ENCODE data around the gene USP40. TPM values are rescaled to one million over a fixed set of nuclear protein-coding genes. Genes with fewer than 3 reads are reported as not detected.

Gene USP40
- total and polyA plus RNA-seq, 4 donors: 16.7 to 80.4 (median 35.7) TPM

DNA sequence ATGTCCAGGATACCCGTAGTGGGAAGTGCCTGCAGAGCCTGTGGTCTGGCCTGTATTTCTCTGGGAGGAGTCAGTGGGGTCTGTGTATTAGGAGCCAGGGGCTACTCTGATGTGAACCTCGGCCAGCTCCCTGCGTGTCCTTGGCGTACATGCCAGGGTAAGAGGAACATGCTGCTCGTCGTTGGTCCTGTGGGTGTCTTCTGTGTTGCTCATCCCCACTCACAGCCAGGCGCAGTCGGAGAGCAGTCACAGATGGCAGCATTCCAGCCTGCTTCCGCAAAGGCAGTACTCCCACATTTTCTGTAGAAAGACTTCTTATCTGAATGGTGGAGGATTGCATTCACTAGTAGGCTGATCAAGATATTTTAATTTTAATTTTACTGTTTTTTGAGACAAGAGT is 127.4 kb downstream of the USP40 start:
- WGBS, 2 donors: 83 to 96% methylated on average over 9 of the region's 9 CpGs
- DNase-seq (peak in 1 of 3 donors; percentile 45), ATAC-seq (ENCODE audit: insufficient read depth, low FRiP score) (no peak)
- Histone ChIP-seq H3K27me3 (ENCODE audit: control insufficient read depth in 3 of 3, insufficient read depth in 3 of 3, low read length in 2 of 3) (no peaks in the 10 kb centered on the region), H3K36me3 (ENCODE audit: control insufficient read depth in 4 of 4, insufficient read depth in 4 of 4, low read length in 4 of 4) (peaks cover 7 to 56% (median 22%) of the 10 kb centered on the region in 4 donors), H3K4me3 (no peak overlapping the region), H3K9ac (ENCODE audit: insufficient read depth in 1 of 2, low read length in 2 of 2) (no peak overlapping the region), H3K4me1 (ENCODE audit: control insufficient read depth in 5 of 5, insufficient read depth in 5 of 5, low read length in 5 of 5) (peaks cover 0 to 5% (median 0%) of the 10 kb centered on the region in 5 donors), H3K9me3 (ENCODE audit: control insufficient read depth in 4 of 4, insufficient read depth in 3 of 4, low read length in 3 of 4) (peaks cover 0 to 3% (median 0%) of the 10 kb centered on the region in 4 donors), H3K27ac (ENCODE audit: low read depth in 1 of 2, low read length in 1 of 2) (no peak overlapping the region)
- TF ChIP-seq, protein P1, sequence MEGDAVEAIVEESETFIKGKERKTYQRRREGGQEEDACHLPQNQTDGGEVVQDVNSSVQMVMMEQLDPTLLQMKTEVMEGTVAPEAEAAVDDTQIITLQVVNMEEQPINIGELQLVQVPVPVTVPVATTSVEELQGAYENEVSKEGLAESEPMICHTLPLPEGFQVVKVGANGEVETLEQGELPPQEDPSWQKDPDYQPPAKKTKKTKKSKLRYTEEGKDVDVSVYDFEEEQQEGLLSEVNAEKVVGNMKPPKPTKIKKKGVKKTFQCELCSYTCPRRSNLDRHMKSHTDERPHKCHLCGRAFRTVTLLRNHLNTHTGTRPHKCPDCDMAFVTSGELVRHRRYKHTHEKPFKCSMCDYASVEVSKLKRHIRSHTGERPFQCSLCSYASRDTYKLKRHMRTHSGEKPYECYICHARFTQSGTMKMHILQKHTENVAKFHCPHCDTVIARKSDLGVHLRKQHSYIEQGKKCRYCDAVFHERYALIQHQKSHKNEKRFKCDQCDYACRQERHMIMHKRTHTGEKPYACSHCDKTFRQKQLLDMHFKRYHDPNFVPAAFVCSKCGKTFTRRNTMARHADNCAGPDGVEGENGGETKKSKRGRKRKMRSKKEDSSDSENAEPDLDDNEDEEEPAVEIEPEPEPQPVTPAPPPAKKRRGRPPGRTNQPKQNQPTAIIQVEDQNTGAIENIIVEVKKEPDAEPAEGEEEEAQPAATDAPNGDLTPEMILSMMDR (IDR thresholded peaks at IDR 0.05; ENCODE audit: control extremely low read depth, extremely low read depth): no peak

DNA sequence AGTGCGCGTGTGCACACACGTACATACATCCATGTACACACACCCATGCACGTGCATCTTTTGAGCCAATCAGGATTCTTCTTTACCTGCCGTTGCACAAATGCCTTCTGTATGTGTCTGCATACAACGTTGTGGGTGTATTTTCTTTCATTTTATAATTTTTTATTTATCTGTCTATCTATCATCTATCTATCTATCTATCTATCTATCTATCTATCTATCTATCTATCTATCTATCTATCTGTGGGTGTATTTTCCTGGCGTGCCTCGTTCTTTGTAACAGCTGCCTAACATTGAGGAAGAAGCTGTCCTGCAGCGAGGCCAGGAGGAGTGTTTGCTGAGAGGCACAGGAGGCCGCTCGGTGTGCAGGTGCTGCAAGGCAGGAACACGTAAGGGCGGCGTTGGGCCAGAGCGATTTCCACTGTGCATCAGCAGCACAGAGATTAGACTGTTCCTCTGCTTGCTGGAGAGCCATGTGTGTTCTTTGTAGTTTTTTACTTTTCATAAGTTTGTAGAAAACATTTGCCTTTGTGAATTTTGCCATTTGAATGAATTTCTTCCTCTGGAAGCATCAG is 127.9 kb downstream of the USP40 start:
- Histone ChIP-seq H3K9me3 (ENCODE audit: control insufficient read depth in 4 of 4, insufficient read depth in 3 of 4, low read length in 3 of 4) (peaks cover 0 to 3% (median 0%) of the 10 kb centered on the region in 4 donors), H3K27me3 (ENCODE audit: control insufficient read depth in 3 of 3, insufficient read depth in 3 of 3, low read length in 2 of 3) (no peaks in the 10 kb centered on the region), H3K4me3 (no peak overlapping the region), H3K9ac (ENCODE audit: insufficient read depth in 1 of 2, low read length in 2 of 2) (no peak overlapping the region), H3K36me3 (ENCODE audit: control insufficient read depth in 4 of 4, insufficient read depth in 4 of 4, low read length in 4 of 4) (peaks cover 7 to 52% (median 21%) of the 10 kb centered on the region in 4 donors), H3K27ac (ENCODE audit: low read depth in 1 of 2, low read length in 1 of 2) (no peak overlapping the region), H3K4me1 (ENCODE audit: control insufficient read depth in 5 of 5, insufficient read depth in 5 of 5, low read length in 5 of 5) (peaks cover 0 to under 1% (median 0%) of the 10 kb centered on the region in 5 donors)
- TF ChIP-seq, protein P1 (IDR thresholded peaks at IDR 0.05; ENCODE audit: control extremely low read depth, extremely low read depth): no peak
- DNase-seq: no peak
- 95 to 96% methylated on average over 15 of the region's 15 CpGs for whole genome bisulfite sequencing, 2 donors
- no peak for ATAC-seq (ENCODE audit: insufficient read depth, low FRiP score)

DNA sequence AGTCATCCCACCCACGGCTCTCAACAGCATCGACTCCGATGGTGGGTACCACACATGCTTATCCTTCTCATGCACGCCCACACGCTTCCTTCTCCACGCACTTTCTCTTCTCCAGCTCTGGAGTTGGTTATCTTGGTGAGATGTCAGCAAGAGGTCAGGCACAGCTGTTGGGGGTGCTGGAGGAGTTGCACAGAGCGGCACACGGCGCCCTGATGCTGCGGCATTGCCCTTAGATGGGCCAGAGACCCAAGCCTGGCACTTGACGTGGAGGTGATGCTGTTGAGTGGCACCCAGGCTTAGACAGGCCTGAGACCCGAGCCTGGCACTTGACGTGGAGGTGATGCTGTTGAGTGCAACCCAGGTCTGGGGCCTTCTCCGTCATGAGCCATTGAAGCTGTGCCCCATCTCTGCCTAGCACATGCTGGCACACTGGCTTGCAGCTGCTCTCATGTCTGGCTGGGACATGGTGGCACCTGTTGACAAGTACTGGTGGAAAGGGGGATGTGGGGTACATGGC is 129.1 kb downstream of the USP40 start:
- Histone ChIP-seq H3K27ac (ENCODE audit: low read depth in 1 of 2, low read length in 1 of 2) (no peak overlapping the region), H3K4me3 (no peak overlapping the region), H3K36me3 (ENCODE audit: control insufficient read depth in 4 of 4, insufficient read depth in 4 of 4, low read length in 4 of 4) (peaks cover 7 to 49% (median 21%) of the 10 kb centered on the region in 4 donors), H3K27me3 (ENCODE audit: control insufficient read depth in 3 of 3, insufficient read depth in 3 of 3, low read length in 2 of 3) (no peaks in the 10 kb centered on the region), H3K4me1 (ENCODE audit: control insufficient read depth in 5 of 5, insufficient read depth in 5 of 5, low read length in 5 of 5) (no peaks in the 10 kb centered on the region), H3K9ac (ENCODE audit: insufficient read depth in 1 of 2, low read length in 2 of 2) (no peak overlapping the region), H3K9me3 (ENCODE audit: control insufficient read depth in 4 of 4, insufficient read depth in 3 of 4, low read length in 3 of 4) (peaks cover 0 to 3% (median 0%) of the 10 kb centered on the region in 4 donors)
- TF ChIP-seq, protein P1 (IDR thresholded peaks at IDR 0.05; ENCODE audit: control extremely low read depth, extremely low read depth): no peak
- DNase-seq (no peak), ATAC-seq (ENCODE audit: insufficient read depth, low FRiP score) (no peak)
- 94 to 97% methylated on average over 14 of the region's 14 CpGs for WGBS, 2 donors

All from lung (tissue), 12 donors.